Endothelial cell of umbilical vein (primary cell): Measurements from ENCODE around the gene ZFR2. TPM values are rescaled to one million over a fixed set of nuclear protein-coding genes. Genes with fewer than 3 reads are reported as not detected.

ENCODE experiments used
- BruUV-seq: library from RNA; stranded (reverse); fragments of 400-500 nt; replicated peaks from 2 replicates; lab custom pipeline; 2021; lab: Mats Ljungman, UMichigan
- CTCF ChIA-PET: fragments of 300-600, 350-600 bp; sonication (Branson Sonifier 250); formaldehyde crosslinking; loops from one replicate; lab custom pipeline; 2021; ENCODE audit warnings: antibody characterized with exemption, inconsistent platforms; lab: Charles Lee
- POLR2A ChIA-PET: fragments of 300-600, 350-600 bp; sonication (Branson Sonifier 250); formaldehyde crosslinking; loops from one replicate; lab custom pipeline; 2021; ENCODE audit warnings: antibody characterized with exemption, inconsistent platforms; lab: Charles Lee
- DNase-seq: peaks from one replicate; pipeline ENCODE4 v3.0.0-alpha.2; 2011; ENCODE audit warnings: low read depth, low spot score
- FAIRE-seq: peaks from 2 replicates; lab custom pipeline; 2011; peaks lifted over from hg19 to GRCh38; lab: Jason Lieb, UNC
- H2AFZ ChIP-seq: 2 replicates; pipeline ENCODE4 v1.6.0; 2012; ENCODE audit warnings: low read depth, low read length, control low read depth, inconsistent platforms
- H3K27ac ChIP-seq: 2 replicates; pipeline ENCODE4 v1.5.1; 2011; ENCODE audit warnings: low read depth, mild to moderate bottlenecking, control low read depth, low read length, moderate library complexity; ENCODE audit not compliant: insufficient read depth
- H3K27me3 ChIP-seq, 2 experiments: 2 replicates each; pipeline versions ENCODE4 v1.6.0 to v1.6.1; 2011; ENCODE audit warnings: low read length in 2 of 2, mixed read lengths in 1 of 2; ENCODE audit not compliant: control insufficient read depth in 2 of 2, insufficient read depth in 2 of 2
- H3K36me3 ChIP-seq, 2 experiments: 2 replicates in 1 of 2; 3 replicates in 1 of 2; pipeline ENCODE4 v1.5.1; 2011; ENCODE audit warnings: low read length in 2 of 2, mild to moderate bottlenecking in 1 of 2, moderate library complexity in 1 of 2; ENCODE audit not compliant: control insufficient read depth in 2 of 2, insufficient read depth in 2 of 2; ENCODE audit errors: extremely low read depth in 1 of 2
- H3K4me1 ChIP-seq: 3 replicates; pipeline ENCODE4 v1.5.1; 2011; ENCODE audit warnings: mild to moderate bottlenecking, low read length; ENCODE audit not compliant: control insufficient read depth, insufficient read depth; ENCODE audit errors: extremely low read depth
- H3K4me2 ChIP-seq: 2 replicates; pipeline ENCODE4 v1.6.1; 2011; ENCODE audit warnings: low read length, control low read depth, mixed read lengths; ENCODE audit not compliant: insufficient read depth
- H3K4me3 ChIP-seq, 3 experiments: fragments of 200-600 bp in 1 of 3; sonication (generic), shearing (Covaris generic) in 1 of 3; replicated peaks in 1 of 3; 2 replicates each; pipeline ENCODE4 v1.5.1; 2011 to 2016; ENCODE audit warnings: control low read depth in 3 of 3, low read length in 3 of 3, mild to moderate bottlenecking in 2 of 3, inconsistent platforms in 1 of 3, low read depth in 1 of 3, moderate library complexity in 1 of 3; ENCODE audit not compliant: insufficient read depth in 1 of 3
- H3K79me2 ChIP-seq: 2 replicates; pipeline ENCODE4 v1.6.0; 2012; ENCODE audit warnings: low read length, inconsistent platforms; ENCODE audit not compliant: control insufficient read depth, insufficient read depth
- H3K9ac ChIP-seq: replicated peaks from 2 replicates; pipeline ENCODE3; 2011; ENCODE audit warnings: low read length, control low read depth; ENCODE audit not compliant: insufficient read depth; ENCODE audit errors: extremely low read depth
- H3K9me1 ChIP-seq: replicated peaks from 3 replicates; pipeline ENCODE4 v1.6.0; 2011; ENCODE audit warnings: mild to moderate bottlenecking, low read length; ENCODE audit not compliant: control insufficient read depth, insufficient read depth; ENCODE audit errors: extremely low read depth
- H3K9me3 ChIP-seq: replicated peaks from 2 replicates; pipeline ENCODE4 v1.5.1; 2012; ENCODE audit warnings: low read length, inconsistent platforms; ENCODE audit not compliant: control insufficient read depth, insufficient read depth
- H4K20me1 ChIP-seq: replicated peaks from 2 replicates; pipeline ENCODE3; 2011; ENCODE audit warnings: mild to moderate bottlenecking, low read length; ENCODE audit not compliant: control insufficient read depth, insufficient read depth; ENCODE audit errors: extremely low read depth
- EZH2 ChIP-seq: IDR thresholded peaks from 2 replicates; pipeline ENCODE4 v1.6.1; 2012; ENCODE audit warnings: borderline replicate concordance, low read depth, mild to moderate bottlenecking, moderate library complexity, low read length, inconsistent platforms; ENCODE audit not compliant: severe bottlenecking
- FOS ChIP-seq: IDR thresholded peaks from 2 replicates; pipeline ENCODE4 v1.6.1; 2011; ENCODE audit warnings: mild to moderate bottlenecking, low read length, moderate library complexity, borderline replicate concordance; ENCODE audit not compliant: insufficient read depth
- GATA2 ChIP-seq: IDR thresholded peaks from 2 replicates; pipeline ENCODE4 v1.7.0; 2011; ENCODE audit warnings: low read depth, mild to moderate bottlenecking, moderate library complexity, mixed read lengths, low read length; ENCODE audit not compliant: insufficient read length, insufficient read depth
- JUN ChIP-seq: IDR thresholded peaks from 2 replicates; pipeline ENCODE4 v1.6.1; 2011; ENCODE audit warnings: borderline replicate concordance, low read depth; ENCODE audit not compliant: insufficient read length, insufficient read depth
- MAX ChIP-seq: IDR thresholded peaks from 2 replicates; pipeline ENCODE4 v1.6.1; 2011; ENCODE audit not compliant: insufficient read depth, insufficient read length
- MYC ChIP-seq: IDR thresholded peaks from one replicate; pipeline ENCODE4 v1.6.1; 2011; ENCODE audit warnings: mild to moderate bottlenecking, low read depth, low read length
- POLR2A ChIP-seq: IDR thresholded peaks from 2 replicates; pipeline ENCODE4 v1.6.1; 2012; ENCODE audit warnings: low read depth, mild to moderate bottlenecking, control low read depth, low read length
- POLR2AphosphoS5 ChIP-seq: IDR thresholded peaks from 2 replicates; pipeline ENCODE4 v1.6.1; 2012; ENCODE audit warnings: low read depth, mild to moderate bottlenecking, control low read depth, low read length, moderate library complexity; ENCODE audit not compliant: insufficient read depth
- dilution Hi-C: fragments of 300-500 bp; cut with MboI; formaldehyde crosslinking; loops from one replicate; pipeline ENCODE4 v1.15.0; 2019; ENCODE audit warnings: low sequenced_read_pairs; ENCODE audit not compliant: extremely low pct_ligation_motif_present
- intact Hi-C: fragments of 100-400 bp; cut with micrococcal nuclease; formaldehyde crosslinking; loops from one replicate; pipeline ENCODE4 v1.10.0; 2022
- polyA plus RNA-seq, 4 experiments: library from polyadenylated mRNA; depleted of rRNA in 3 of 4; stranded (reverse) in 3 of 4; unstranded in 1 of 4; fragments of >200 nt; gene quantifications; 2 replicates each; pipeline versions ENCODE4 v1.2.1 to v1.2.3, GENCODE V29; 2011 to 2012; ENCODE audit warnings: missing spikeins in 1 of 4
- total RNA-seq: library from RNA; stranded (reverse); gene quantifications from 2 replicates; pipeline ENCODE4 v1.2.3, GENCODE V29; 2021

Gene ZFR2
- total and polyA plus RNA-seq, 2 donors (not counting 3 experiments of a cell fraction or from before 2014, with no cell fraction given), result not detected

- Histone ChIP-seq H3K79me2 (no peaks in the 10 kb centered on the region), H3K9ac (no peak overlapping the region), H3K27me3 (peaks cover 5 to 7% of the 10 kb centered on the region in 2 experiments), H3K27ac (no peak overlapping the region), H4K20me1 (no peaks in the 10 kb centered on the region), H3K4me1 (no peaks in the 10 kb centered on the region), H3K4me3 (no peak overlapping the region), H3K9me1 (no peaks in the 10 kb centered on the region), H3K9me3 (no peaks in the 10 kb centered on the region), H3K36me3 (no peaks in the 10 kb centered on the region), H2AFZ (no peak overlapping the region), H3K4me2 (no peak overlapping the region)
- ChIA-PET CTCF (no interaction called here), POLR2A (interaction anchor here (0.7 kb wide), 1 partner anchor 72 kb away, joined by 6 read pairs; no protein-coding TSS in a partner anchor)
- dilution Hi-C loops, result no loop called here
- BruUV-seq, result no TSS peak
- intact Hi-C loops, result no loop called here
- DNase-seq (no peak), FAIRE-seq (no peak)
- TF ChIP-seq MYC (no peak), EZH2 (no peak), FOS (no peak), MAX (no peak), POLR2A (no peak)
Observed at GRCh38 chr19:3873151-3873550, 4.3 kb upstream of the ZFR2 start.

GRCh38 chr19:3867971-3868769 lies 668 bp downstream of the ZFR2 start:
- Histone ChIP-seq H3K27ac (no peak overlapping the region), H2AFZ (no peak overlapping the region), H4K20me1 (no peaks in the 10 kb centered on the region), H3K36me3 (no peaks in the 10 kb centered on the region), H3K4me1 (no peaks in the 10 kb centered on the region), H3K9ac (no peak overlapping the region), H3K79me2 (no peaks in the 10 kb centered on the region), H3K4me2 (no peak overlapping the region), H3K9me1 (no peaks in the 10 kb centered on the region), H3K4me3 (no peak overlapping the region), H3K27me3 (peaks cover 15 to 19% of the 10 kb centered on the region in 2 experiments), H3K9me3 (no peaks in the 10 kb centered on the region)
- TF ChIP-seq JUN (no peak), POLR2A (no peak), GATA2 (no peak), POLR2AphosphoS5 (no peak), MYC (no peak), EZH2 (no peak), MAX (no peak)
- ChIA-PET CTCF (interaction anchor here (1.6 to 2.0 kb wide), 2 partner anchors 46 to 47 kb away, joined by 3 to 5 read pairs; no protein-coding TSS in a partner anchor), POLR2A (no interaction called here)
- BruUV-seq, result no TSS peak
- no peak for DNase-seq
- intact Hi-C loops, result no loop called here
- FAIRE-seq, result no peak
- dilution Hi-C loops, result no loop called here
